ENCODE measurements around the gene PDE6C.

GRCh38 chr10:93599778-93600177, 12.6 kb upstream of the PDE6C start:
- TF ChIP-seq CTCF (IDR thresholded peaks at IDR 0.05) (no peak), POLR2A (IDR thresholded peaks at IDR 0.05) (no peak), EP300 (IDR thresholded peaks at IDR 0.05) (no peak)

All from tibial nerve (tissue), 4 donors.